NOMO-1 treated with DMSO at 0.1 percent for 48 hours (cell line): Measurements from ENCODE around the gene CADM4.
"Not testable (repeated sequence)": the region's sequence is repeated elsewhere in the genome, so short reads cannot be mapped to it uniquely, and the experiment has no call there.

Experiments used
- DNase-seq: peaks from one replicate; lab custom pipeline; 2025; ENCODE audit not compliant: unreplicated experiment; lab: John Stamatoyannopoulos, UW

The CADM4 gene

GRCh38 chr19:43589678-43590077 is 50.0 kb downstream of the CADM4 start:
- DNase-seq = no peak

- no peak for DNase-seq
Measured at GRCh38 chr19:43589277-43589676, 50.4 kb downstream of the CADM4 start.

GRCh38 chr19:43587029-43587428 is 52.6 kb downstream of the CADM4 start:
- not testable (repeated sequence) for DNase-seq

GRCh38 chr19:43586346-43586745 is 53.3 kb downstream of the CADM4 start:
- DNase-seq = no peak

GRCh38 chr19:43584484-43584883 is 55.2 kb downstream of the CADM4 start:
- no peak for DNase-seq

GRCh38 chr19:43582495-43582894 is 57.2 kb downstream of the CADM4 start:
- DNase-seq = no peak

- no peak for DNase-seq
Measured at GRCh38 chr19:43581467-43581866, 58.2 kb downstream of the CADM4 start.

- DNase-seq = no peak
Measured at GRCh38 chr19:43578787-43579186, 60.9 kb downstream of the CADM4 start.

- DNase-seq = peak; percentile 45
Measured at GRCh38 chr19:43575955-43576878, 63.4 kb downstream of the CADM4 start.

- DNase-seq = peak; percentile 99
Measured at GRCh38 chr19:43575156-43575950, 64.3 kb downstream of the CADM4 start, which contains the start of the genes PINLYP and XRCC1. PINLYP (plus strand) TSS chr19:43575801; CDS start chr19:43577192, 1,391 bp downstream. XRCC1 (minus strand) TSS chr19:43575527; CDS start chr19:43575458, 69 bp downstream.

GRCh38 chr19:43574424-43575155 is 65.1 kb downstream of the CADM4 start:
- DNase-seq = no peak
